WTC11 (cell line): ENCODE results near the gene SEPTIN10.

Source experiments
- CTCF ChIP-seq: fragments of 200-600 bp; IDR thresholded peaks from 2 replicates; pipeline ENCODE4 v1.8.0; 2022; ENCODE audit warnings: antibody characterized with exemption
- FOXJ3 ChIP-seq: sonication (generic); formaldehyde crosslinking; IDR thresholded peaks from 2 replicates; pipeline ENCODE4 v1.9.0; 2021; ENCODE audit warnings: missing genetic modification reagents, mild to moderate bottlenecking, borderline replicate concordance
- ZNF423 ChIP-seq: fragments of 250-450 bp; sonication (Bioruptor Pico); IDR thresholded peaks from 2 replicates; pipeline ENCODE4 v2.1.2; 2022; ENCODE audit warnings: mild to moderate bottlenecking, moderate library complexity
- TF ChIP-seq, protein P1 (sequence below): sonication (generic); formaldehyde crosslinking; IDR thresholded peaks from 2 replicates; pipeline ENCODE4 v1.8.0; 2023; ENCODE audit warnings: mild to moderate bottlenecking, missing genetic modification reagents
- TF ChIP-seq, protein P2 (sequence below): sonication (generic); formaldehyde crosslinking; IDR thresholded peaks from 2 replicates; pipeline ENCODE4 v1.8.1; 2022; ENCODE audit warnings: low read depth, mild to moderate bottlenecking, moderate library complexity, missing genetic modification reagents, borderline replicate concordance

DNA sequence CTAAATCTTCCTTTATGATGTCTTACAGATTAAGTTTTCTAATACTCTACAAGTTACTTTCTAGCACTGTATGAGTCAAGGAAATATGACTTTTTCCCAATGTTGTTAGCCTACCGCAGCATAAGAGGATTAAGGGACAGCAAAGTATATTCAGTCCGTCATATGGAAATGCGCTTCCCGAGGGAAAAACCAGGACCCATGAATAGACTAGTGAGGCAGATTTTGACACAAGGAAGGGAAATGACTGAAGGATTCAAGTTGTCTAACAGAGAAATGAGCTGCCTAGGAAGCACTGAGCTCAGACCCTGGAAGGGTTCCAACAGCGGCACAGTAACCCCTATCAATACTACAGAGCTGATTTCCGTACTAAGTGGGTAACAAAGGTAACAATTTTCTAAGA lies 12.0 kb downstream of the SEPTIN10 start:
- TF ChIP-seq CTCF (no peak), ZNF423 (CRISPR knock-in tag) (no peak), FOXJ3 (CRISPR knock-in tag) (no peak)
- TF ChIP-seq, protein P1, sequence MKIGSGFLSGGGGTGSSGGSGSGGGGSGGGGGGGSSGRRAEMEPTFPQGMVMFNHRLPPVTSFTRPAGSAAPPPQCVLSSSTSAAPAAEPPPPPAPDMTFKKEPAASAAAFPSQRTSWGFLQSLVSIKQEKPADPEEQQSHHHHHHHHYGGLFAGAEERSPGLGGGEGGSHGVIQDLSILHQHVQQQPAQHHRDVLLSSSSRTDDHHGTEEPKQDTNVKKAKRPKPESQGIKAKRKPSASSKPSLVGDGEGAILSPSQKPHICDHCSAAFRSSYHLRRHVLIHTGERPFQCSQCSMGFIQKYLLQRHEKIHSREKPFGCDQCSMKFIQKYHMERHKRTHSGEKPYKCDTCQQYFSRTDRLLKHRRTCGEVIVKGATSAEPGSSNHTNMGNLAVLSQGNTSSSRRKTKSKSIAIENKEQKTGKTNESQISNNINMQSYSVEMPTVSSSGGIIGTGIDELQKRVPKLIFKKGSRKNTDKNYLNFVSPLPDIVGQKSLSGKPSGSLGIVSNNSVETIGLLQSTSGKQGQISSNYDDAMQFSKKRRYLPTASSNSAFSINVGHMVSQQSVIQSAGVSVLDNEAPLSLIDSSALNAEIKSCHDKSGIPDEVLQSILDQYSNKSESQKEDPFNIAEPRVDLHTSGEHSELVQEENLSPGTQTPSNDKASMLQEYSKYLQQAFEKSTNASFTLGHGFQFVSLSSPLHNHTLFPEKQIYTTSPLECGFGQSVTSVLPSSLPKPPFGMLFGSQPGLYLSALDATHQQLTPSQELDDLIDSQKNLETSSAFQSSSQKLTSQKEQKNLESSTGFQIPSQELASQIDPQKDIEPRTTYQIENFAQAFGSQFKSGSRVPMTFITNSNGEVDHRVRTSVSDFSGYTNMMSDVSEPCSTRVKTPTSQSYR: no peak
- TF ChIP-seq, protein P2, sequence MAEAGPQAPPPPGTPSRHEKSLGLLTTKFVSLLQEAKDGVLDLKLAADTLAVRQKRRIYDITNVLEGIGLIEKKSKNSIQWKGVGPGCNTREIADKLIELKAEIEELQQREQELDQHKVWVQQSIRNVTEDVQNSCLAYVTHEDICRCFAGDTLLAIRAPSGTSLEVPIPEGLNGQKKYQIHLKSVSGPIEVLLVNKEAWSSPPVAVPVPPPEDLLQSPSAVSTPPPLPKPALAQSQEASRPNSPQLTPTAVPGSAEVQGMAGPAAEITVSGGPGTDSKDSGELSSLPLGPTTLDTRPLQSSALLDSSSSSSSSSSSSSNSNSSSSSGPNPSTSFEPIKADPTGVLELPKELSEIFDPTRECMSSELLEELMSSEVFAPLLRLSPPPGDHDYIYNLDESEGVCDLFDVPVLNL: no peak
